GM08714 (cell line): ENCODE measurements around the gene FNDC8.

ENCODE experiments used
- H3K4me3 ChIP-seq: fragments of 200-500 bp; sonication (Bioruptor generic); 2 replicates; pipeline ENCODE4 v1.5.1; 2014; ENCODE audit warnings: mild to moderate bottlenecking, low read length, inconsistent platforms
- ZNF274 ChIP-seq: IDR thresholded peaks from 2 replicates; pipeline ENCODE4 v1.6.1; 2012; ENCODE audit warnings: mild to moderate bottlenecking, low read depth, low read length

Gene FNDC8

DNA sequence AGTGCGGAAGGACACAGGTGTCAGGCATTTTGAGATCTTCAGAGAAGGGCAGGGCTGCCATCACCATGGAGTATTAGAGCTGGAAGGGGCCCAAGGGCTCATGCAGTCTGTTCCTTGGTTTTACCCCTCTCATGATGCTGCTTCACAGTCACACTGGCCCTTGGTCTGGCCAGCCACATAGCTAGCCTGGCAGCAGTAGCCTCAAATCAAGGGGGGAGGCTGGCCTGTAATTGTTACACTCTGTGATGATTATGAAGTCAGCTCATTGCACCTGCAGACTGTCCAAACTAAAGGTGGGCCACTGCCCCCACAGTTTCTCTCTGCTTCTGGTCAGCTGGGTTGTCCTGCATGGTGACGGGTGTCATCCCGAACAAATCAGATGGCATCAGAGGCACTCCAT is at the start of gene FNDC8:
FNDC8 (plus strand) TSS at position 301 of the 400 bp plus-strand sequence; CDS start at position 380, 79 bp downstream.
- TF ChIP-seq ZNF274: no peak
- no peak within 1 kb of the TSS for H3K4me3 ChIP-seq

GRCh38 chr17:35073183-35073790 is 48.1 kb upstream of the FNDC8 start:
- H3K4me3 ChIP-seq: no peak overlapping the region
- TF ChIP-seq ZNF274: no peak

DNA sequence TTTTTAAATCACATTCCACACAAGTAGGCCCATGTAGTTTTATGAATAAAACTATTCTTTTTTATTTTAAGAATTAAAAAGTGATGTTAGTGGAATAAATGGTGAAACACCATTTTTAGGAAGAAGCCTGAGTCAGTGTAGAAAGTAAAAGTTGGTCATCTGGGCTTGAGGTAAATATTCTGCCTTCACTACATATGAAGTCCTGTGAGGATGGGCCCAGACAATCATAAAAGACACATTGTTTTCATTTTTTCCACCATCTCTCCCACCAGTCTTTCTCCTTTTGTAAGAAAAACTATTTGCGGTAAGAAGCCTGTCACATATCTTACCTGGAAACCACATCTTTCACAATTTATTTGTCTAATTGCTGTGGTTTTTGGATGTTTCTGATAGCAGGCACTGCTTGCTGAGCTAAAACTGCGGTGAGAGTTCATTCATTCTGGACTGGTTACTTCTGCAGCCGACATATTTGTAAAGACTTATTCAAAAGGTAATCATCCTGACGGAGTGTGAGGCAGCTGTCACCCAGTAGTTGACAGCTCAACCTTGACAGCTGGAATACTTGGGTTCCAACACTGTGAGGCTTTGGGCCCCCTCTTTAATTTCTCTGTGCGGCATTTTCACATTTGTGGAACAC is 47.3 kb upstream of the FNDC8 start:
- no peak for TF ChIP-seq ZNF274
- no peak overlapping the region for H3K4me3 ChIP-seq

GRCh38 chr17:35074711-35075707 is 46.4 kb upstream of the FNDC8 start:
- no peak overlapping the region for H3K4me3 ChIP-seq
- TF ChIP-seq ZNF274: no peak

- TF ChIP-seq ZNF274: no peak
- no peak overlapping the region for H3K4me3 ChIP-seq
Measured at GRCh38 chr17:35076874-35077273, 44.5 kb upstream of the FNDC8 start.

- TF ChIP-seq ZNF274: no peak
- H3K4me3 ChIP-seq: no peak overlapping the region
Measured at GRCh38 chr17:35079547-35080423, 41.6 kb upstream of the FNDC8 start.

GRCh38 chr17:35080536-35080935 is 40.9 kb upstream of the FNDC8 start:
- TF ChIP-seq ZNF274: no peak
- H3K4me3 ChIP-seq: no peak overlapping the region

GRCh38 chr17:35081638-35082037 is 39.8 kb upstream of the FNDC8 start:
- no peak overlapping the region for H3K4me3 ChIP-seq
- TF ChIP-seq ZNF274: no peak

DNA sequence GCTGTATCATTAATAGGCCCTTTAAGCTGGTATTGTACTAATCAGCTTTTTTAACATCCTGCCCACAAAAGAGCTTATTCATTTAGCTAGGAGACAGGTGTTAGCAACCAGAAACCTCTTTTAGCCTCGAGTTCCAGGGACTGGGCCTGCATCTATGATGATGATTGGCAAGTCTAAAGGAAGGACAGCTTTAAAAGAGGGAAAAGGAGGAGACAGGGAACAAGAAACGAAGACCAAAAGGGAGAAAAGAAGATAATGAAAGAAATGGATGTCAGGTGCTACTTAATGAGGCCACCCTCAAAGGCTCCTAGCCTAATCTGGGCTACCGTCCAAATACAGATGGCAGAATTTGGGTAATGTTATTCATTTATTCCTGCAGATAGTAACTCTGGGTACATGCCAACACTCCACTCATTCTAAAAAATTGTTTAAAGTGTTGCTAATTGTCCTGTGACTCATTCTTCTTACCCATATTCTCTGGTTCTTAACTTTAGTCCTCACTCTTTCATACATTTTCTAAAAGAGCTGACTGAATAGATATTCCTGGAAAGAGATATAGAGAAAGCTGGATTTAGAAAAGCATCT is 39.2 kb upstream of the FNDC8 start:
- H3K4me3 ChIP-seq: peak overlapping the region; percentile 30
- no peak for TF ChIP-seq ZNF274

DNA sequence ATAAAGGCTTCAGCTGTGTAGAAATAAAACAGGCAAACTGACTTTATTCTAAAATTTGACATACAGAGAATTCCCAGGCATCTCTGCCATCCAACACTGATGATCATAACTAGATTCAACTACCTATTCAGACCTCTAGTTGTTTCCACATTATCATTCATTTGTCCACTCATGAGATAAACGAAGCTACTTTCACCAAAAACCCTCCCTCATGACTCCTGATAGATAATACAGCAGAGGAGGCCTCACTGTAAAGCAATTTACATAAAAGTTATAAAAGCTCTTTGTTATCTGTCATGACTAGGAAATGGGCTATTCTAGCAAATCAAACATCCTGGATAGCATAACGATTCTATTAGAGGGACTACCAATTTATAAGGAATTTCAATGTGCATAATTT is 38.3 kb upstream of the FNDC8 start:
- TF ChIP-seq ZNF274: no peak
- no peak overlapping the region for H3K4me3 ChIP-seq

DNA sequence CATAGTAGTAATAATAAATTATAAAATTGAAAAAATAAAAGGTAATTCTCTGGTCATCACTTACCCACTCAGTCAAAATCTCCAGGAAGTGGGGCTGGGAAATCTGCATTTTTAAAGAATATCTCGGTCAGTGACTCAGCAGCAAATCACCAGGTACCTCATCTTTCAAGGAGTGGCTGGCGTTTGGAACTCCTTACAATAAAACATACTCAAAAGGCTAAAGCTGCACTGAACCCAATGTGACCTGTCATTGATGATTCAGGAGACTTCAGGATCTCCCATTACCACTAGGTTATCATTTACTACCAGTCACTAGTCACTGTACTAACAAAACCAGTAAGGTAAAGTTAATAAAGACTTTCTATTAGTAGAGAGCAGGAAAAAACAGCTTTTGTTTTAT is 36.4 kb upstream of the FNDC8 start:
- H3K4me3 ChIP-seq: no peak overlapping the region
- TF ChIP-seq ZNF274: no peak

- no peak for TF ChIP-seq ZNF274
- peak overlapping the region; percentile 1; the same call in 1 of the 2 replicates for H3K4me3 ChIP-seq
Measured at GRCh38 chr17:35086164-35086563, 35.3 kb upstream of the FNDC8 start.

DNA sequence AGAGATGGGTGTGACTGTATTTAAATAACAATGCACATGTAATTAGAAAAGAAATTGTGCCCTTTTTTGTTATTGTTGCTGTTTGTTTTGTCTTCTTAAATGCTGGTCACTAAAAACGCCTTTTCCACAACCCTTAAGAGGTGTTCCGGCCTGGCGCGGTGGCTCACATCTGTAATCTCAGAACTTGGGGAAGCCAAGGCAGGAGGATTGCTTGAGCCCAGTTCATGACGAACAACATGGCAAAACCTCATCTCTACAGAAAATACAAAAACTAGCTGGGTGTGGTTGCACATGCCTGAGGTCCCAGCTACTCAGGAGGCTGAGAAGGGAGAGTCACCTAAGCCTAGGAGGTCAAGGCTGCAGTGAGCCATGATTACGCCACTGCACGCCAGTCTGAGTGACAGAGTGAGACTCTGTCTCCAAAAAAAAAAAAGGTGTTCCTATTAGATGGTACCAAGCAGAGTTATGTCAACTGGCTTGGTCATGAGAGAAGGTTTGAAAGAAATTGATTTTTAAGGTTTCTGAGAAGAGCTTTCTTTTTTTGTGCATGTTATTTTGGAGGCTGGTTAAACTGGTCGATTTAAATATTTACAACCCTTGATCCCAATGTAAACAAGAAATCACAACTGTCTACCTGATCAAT is 34.4 kb upstream of the FNDC8 start:
- peak overlapping the region; percentile 87 for H3K4me3 ChIP-seq
- TF ChIP-seq ZNF274: no peak
